H9 (cell line): Measurements from ENCODE around the gene CD209. TPM values are rescaled to one million over a fixed set of nuclear protein-coding genes. Genes with fewer than 3 reads are reported as not detected.

Source experiments
- DNase-seq: peaks from one replicate; pipeline ENCODE4 v3.0.0-alpha.2; 2017
- H2AFZ ChIP-seq: one replicate; pipeline ENCODE4 v1.6.1; 2013; ENCODE audit warnings: mild to moderate bottlenecking, low read length, control low read depth, moderate library complexity
- H2AK5ac ChIP-seq: 2 replicates; pipeline ENCODE4 v1.6.1; 2013; ENCODE audit warnings: low read length, control low read depth, mixed read lengths; ENCODE audit not compliant: insufficient read length
- H2BK120ac ChIP-seq: one replicate; pipeline ENCODE4 v1.6.1; 2013; ENCODE audit warnings: low read depth, mild to moderate bottlenecking, low read length, control low read depth, inconsistent platforms; ENCODE audit not compliant: poor library complexity, severe bottlenecking
- H2BK12ac ChIP-seq: 2 replicates; pipeline ENCODE4 v1.6.1; 2013; ENCODE audit warnings: low read length, control low read depth, mixed read lengths, low read depth; ENCODE audit not compliant: insufficient read length
- H2BK15ac ChIP-seq: 2 replicates; pipeline ENCODE4 v1.6.1; 2013; ENCODE audit warnings: low read depth, low read length, control low read depth
- H2BK20ac ChIP-seq: one replicate; pipeline ENCODE4 v1.6.1; 2013; ENCODE audit warnings: low read depth, mild to moderate bottlenecking, low read length, control low read depth, inconsistent platforms; ENCODE audit not compliant: poor library complexity, severe bottlenecking
- H2BK5ac ChIP-seq: 2 replicates; pipeline ENCODE4 v1.6.1; 2013; ENCODE audit warnings: low read length, control low read depth, mixed read lengths; ENCODE audit not compliant: insufficient read length
- H3K14ac ChIP-seq: 2 replicates; pipeline ENCODE4 v1.6.1; 2013; ENCODE audit warnings: low read length, control low read depth; ENCODE audit not compliant: insufficient read depth
- H3K18ac ChIP-seq: 2 replicates; pipeline ENCODE4 v1.6.1; 2013; ENCODE audit warnings: low read depth, mild to moderate bottlenecking, mixed read lengths, low read length, control low read depth; ENCODE audit not compliant: insufficient read length
- H3K23ac ChIP-seq: 2 replicates; pipeline ENCODE4 v1.6.1; 2013; ENCODE audit warnings: low read length, control low read depth, mixed read lengths, low read depth; ENCODE audit not compliant: insufficient read length
- H3K23me2 ChIP-seq: 2 replicates; pipeline ENCODE4 v1.6.1; 2013; ENCODE audit warnings: low read depth, mild to moderate bottlenecking, mixed read lengths, low read length, control low read depth; ENCODE audit not compliant: insufficient read length, poor library complexity, severe bottlenecking
- H3K27ac ChIP-seq: 2 replicates; pipeline ENCODE4 v1.5.1; 2013; ENCODE audit warnings: low read length, control low read depth, mixed read lengths, low read depth; ENCODE audit not compliant: insufficient read length
- H3K27me3 ChIP-seq: 2 replicates; pipeline ENCODE4 v1.6.1; 2013; ENCODE audit warnings: low read length, control low read depth, inconsistent platforms; ENCODE audit not compliant: insufficient read depth
- H3K4ac ChIP-seq: 2 replicates; pipeline ENCODE4 v1.6.1; 2013; ENCODE audit warnings: low read depth, mild to moderate bottlenecking, control low read depth, inconsistent platforms, low read length, moderate library complexity
- H3K4me1 ChIP-seq: 2 replicates; pipeline ENCODE4 v1.6.1; 2013; ENCODE audit warnings: low read length, control low read depth, inconsistent platforms; ENCODE audit not compliant: insufficient read depth
- H3K4me2 ChIP-seq: 2 replicates; pipeline ENCODE4 v1.6.1; 2013; ENCODE audit warnings: low read length, control low read depth, mixed read lengths; ENCODE audit not compliant: insufficient read length, insufficient read depth
- H3K56ac ChIP-seq: 2 replicates; pipeline ENCODE4 v1.6.1; 2013; ENCODE audit warnings: low read depth, mild to moderate bottlenecking, mixed read lengths, low read length, control low read depth; ENCODE audit not compliant: insufficient read length
- H3K79me1 ChIP-seq: 2 replicates; pipeline ENCODE4 v1.6.1; 2013; ENCODE audit warnings: low read depth, mild to moderate bottlenecking, moderate library complexity, low read length, control low read depth, inconsistent platforms; ENCODE audit not compliant: insufficient read depth, poor library complexity, severe bottlenecking
- H3K79me2 ChIP-seq: 2 replicates; pipeline ENCODE4 v1.6.1; 2013; ENCODE audit warnings: low read length, control low read depth, inconsistent platforms; ENCODE audit not compliant: insufficient read depth
- H3K9ac ChIP-seq: 2 replicates; pipeline ENCODE4 v1.6.1; 2013; ENCODE audit warnings: low read length, control low read depth, mixed read lengths; ENCODE audit not compliant: insufficient read length; ENCODE audit errors: extremely low read depth
- H3K9me3 ChIP-seq: one replicate; pipeline ENCODE4 v1.6.1; 2013; ENCODE audit warnings: low read depth, low read length, inconsistent platforms; ENCODE audit not compliant: control insufficient read depth
- H3T11ph ChIP-seq: one replicate; pipeline ENCODE4 v1.6.1; 2013; ENCODE audit warnings: mild to moderate bottlenecking, low read length, control low read depth, inconsistent platforms
- H4K20me1 ChIP-seq: one replicate; pipeline ENCODE4 v1.6.1; 2013; ENCODE audit not compliant: control insufficient read depth, insufficient read length, insufficient read depth
- H4K5ac ChIP-seq: 2 replicates; pipeline ENCODE4 v1.6.1; 2013; ENCODE audit warnings: low read depth, mild to moderate bottlenecking, mixed read lengths, low read length, control low read depth; ENCODE audit not compliant: insufficient read length
- H4K8ac ChIP-seq: replicated peaks from 2 replicates; pipeline ENCODE4 v1.6.1; 2013; ENCODE audit warnings: low read length, control low read depth, mixed read lengths, low read depth; ENCODE audit not compliant: insufficient read length
- H4K91ac ChIP-seq: 2 replicates; pipeline ENCODE4 v1.6.1; 2013; ENCODE audit warnings: low read depth, mild to moderate bottlenecking, moderate library complexity, mixed read lengths, low read length, control low read depth; ENCODE audit not compliant: insufficient read length
- H3K27ac Mint-ChIP-seq, 3 experiments: 2 replicates in 2 of 3; 3 replicates in 1 of 3; pipeline ENCODE4 v1.8.0; 2020 to 2021; ENCODE audit warnings: mixed read lengths in 3 of 3, mild to moderate bottlenecking in 1 of 3, moderate library complexity in 1 of 3
- H3K27me3 Mint-ChIP-seq: 2 replicates; pipeline ENCODE4 v1.8.0; 2021; ENCODE audit warnings: low read depth, mild to moderate bottlenecking, moderate library complexity, mixed read lengths
- H3K36me3 Mint-ChIP-seq, 3 experiments: 2 replicates in 2 of 3; 3 replicates in 1 of 3; pipeline ENCODE4 v1.8.0; 2020 to 2021; ENCODE audit warnings: low read depth in 3 of 3, mixed read lengths in 3 of 3; ENCODE audit not compliant: insufficient read depth in 1 of 3
- H3K4me1 Mint-ChIP-seq, 2 experiments: 2 replicates each; pipeline ENCODE4 v1.8.0; 2020; ENCODE audit warnings: mixed read lengths in 2 of 2
- H3K4me3 Mint-ChIP-seq, 2 experiments: 2 replicates in 1 of 2; 3 replicates in 1 of 2; pipeline ENCODE4 v1.8.0; 2020 to 2021; ENCODE audit warnings: mild to moderate bottlenecking in 2 of 2, mixed read lengths in 2 of 2, moderate library complexity in 1 of 2
- H3K9me3 Mint-ChIP-seq, 2 experiments: 2 replicates in 1 of 2; 3 replicates in 1 of 2; pipeline ENCODE4 v1.8.0; 2020; ENCODE audit warnings: mild to moderate bottlenecking in 2 of 2, mixed read lengths in 2 of 2, moderate library complexity in 1 of 2
- WGBS: extraction: QIAGEN DNeasy Blood & Tissue Kit; methylation state at CpG from one replicate; pipeline ENCODE4 v1.1.7; 2013; ENCODE audit warnings: missing lambda C conversion rate, low lambda C conversion rate, mixed read lengths; ENCODE audit not compliant: insufficient read length; ENCODE audit errors: extremely low coverage; 5-methylcytosine and 5-hydroxymethylcytosine counted together
- total RNA-seq: library from RNA; stranded (reverse); gene quantifications from 2 replicates; pipeline ENCODE4 v1.2.1, GENCODE V29; 2021
- TF ChIP-seq, protein P1 (sequence below): fragments of 200-600 bp; sonication (generic); conservative IDR thresholded peaks from 3 replicates; pipeline ENCODE4 v1.8.0; 2021; ENCODE audit warnings: antibody characterized with exemption, mild to moderate bottlenecking

The CD209 gene
- total RNA-seq, 1 experiment from 2014 or later = not detected

- Histone ChIP-seq H3K18ac (peak overlapping the region; percentile 74), H3K9me3 (no peaks in the 10 kb centered on the region), H3K9ac (no peak overlapping the region), H3K79me1 (no peaks in the 10 kb centered on the region), H2BK5ac (no peak overlapping the region), H2BK12ac (no peak overlapping the region), H2AFZ (no peak overlapping the region), H4K8ac (no peak overlapping the region), H3K4me2 (no peak overlapping the region), H3T11ph (no peak overlapping the region), H2BK15ac (no peak overlapping the region), H3K4ac (no peak overlapping the region), H3K23ac (no peak overlapping the region), H3K27ac (no peak overlapping the region), H3K27me3 (no peaks in the 10 kb centered on the region), H3K14ac (no peak overlapping the region), H2BK20ac (no peak overlapping the region), H2AK5ac (no peak overlapping the region), H3K23me2 (no peaks in the 10 kb centered on the region), H2BK120ac (no peak overlapping the region), H3K56ac (no peak overlapping the region), H4K20me1 (no peaks in the 10 kb centered on the region), H3K4me1 (peaks cover 6% of the 10 kb centered on the region; the same call in 1 of the 2 replicates), H3K79me2 (no peaks in the 10 kb centered on the region), H4K5ac (no peak overlapping the region), H4K91ac (no peak overlapping the region)
- Mint-ChIP-seq H3K36me3 (peaks cover 0 to 4% (median 2%) of the 10 kb centered on the region in 3 experiments; a peak in 5 of 7 replicates), H3K4me1 (peaks cover 25 to 32% of the 10 kb centered on the region in 2 experiments), H3K9me3 (peaks cover 5 to 15% of the 10 kb centered on the region in 2 experiments), H3K4me3 (no peak overlapping the region), H3K27ac (peak overlapping the region in 2 of 3 experiments; percentile 54 to 56; a peak in 3 of 7 replicates), H3K27me3 (peaks cover 21% of the 10 kb centered on the region)
- TF ChIP-seq, protein P1, sequence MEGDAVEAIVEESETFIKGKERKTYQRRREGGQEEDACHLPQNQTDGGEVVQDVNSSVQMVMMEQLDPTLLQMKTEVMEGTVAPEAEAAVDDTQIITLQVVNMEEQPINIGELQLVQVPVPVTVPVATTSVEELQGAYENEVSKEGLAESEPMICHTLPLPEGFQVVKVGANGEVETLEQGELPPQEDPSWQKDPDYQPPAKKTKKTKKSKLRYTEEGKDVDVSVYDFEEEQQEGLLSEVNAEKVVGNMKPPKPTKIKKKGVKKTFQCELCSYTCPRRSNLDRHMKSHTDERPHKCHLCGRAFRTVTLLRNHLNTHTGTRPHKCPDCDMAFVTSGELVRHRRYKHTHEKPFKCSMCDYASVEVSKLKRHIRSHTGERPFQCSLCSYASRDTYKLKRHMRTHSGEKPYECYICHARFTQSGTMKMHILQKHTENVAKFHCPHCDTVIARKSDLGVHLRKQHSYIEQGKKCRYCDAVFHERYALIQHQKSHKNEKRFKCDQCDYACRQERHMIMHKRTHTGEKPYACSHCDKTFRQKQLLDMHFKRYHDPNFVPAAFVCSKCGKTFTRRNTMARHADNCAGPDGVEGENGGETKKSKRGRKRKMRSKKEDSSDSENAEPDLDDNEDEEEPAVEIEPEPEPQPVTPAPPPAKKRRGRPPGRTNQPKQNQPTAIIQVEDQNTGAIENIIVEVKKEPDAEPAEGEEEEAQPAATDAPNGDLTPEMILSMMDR = peak; percentile 67
- DNase-seq = peak; percentile 86
- WGBS = no CpG with 5 or more reads among the region's 4 CpGs
These were observed 1.4 kb upstream of the CD209 start for GRCh38 chr19:7748756-7749155.
